ENCODE results near the gene LILRB5.
"Not testable (repeated sequence)": the region's sequence is repeated elsewhere in the genome, so short reads cannot be mapped to it uniquely, and the experiment has no call there.

Gene LILRB5

DNA sequence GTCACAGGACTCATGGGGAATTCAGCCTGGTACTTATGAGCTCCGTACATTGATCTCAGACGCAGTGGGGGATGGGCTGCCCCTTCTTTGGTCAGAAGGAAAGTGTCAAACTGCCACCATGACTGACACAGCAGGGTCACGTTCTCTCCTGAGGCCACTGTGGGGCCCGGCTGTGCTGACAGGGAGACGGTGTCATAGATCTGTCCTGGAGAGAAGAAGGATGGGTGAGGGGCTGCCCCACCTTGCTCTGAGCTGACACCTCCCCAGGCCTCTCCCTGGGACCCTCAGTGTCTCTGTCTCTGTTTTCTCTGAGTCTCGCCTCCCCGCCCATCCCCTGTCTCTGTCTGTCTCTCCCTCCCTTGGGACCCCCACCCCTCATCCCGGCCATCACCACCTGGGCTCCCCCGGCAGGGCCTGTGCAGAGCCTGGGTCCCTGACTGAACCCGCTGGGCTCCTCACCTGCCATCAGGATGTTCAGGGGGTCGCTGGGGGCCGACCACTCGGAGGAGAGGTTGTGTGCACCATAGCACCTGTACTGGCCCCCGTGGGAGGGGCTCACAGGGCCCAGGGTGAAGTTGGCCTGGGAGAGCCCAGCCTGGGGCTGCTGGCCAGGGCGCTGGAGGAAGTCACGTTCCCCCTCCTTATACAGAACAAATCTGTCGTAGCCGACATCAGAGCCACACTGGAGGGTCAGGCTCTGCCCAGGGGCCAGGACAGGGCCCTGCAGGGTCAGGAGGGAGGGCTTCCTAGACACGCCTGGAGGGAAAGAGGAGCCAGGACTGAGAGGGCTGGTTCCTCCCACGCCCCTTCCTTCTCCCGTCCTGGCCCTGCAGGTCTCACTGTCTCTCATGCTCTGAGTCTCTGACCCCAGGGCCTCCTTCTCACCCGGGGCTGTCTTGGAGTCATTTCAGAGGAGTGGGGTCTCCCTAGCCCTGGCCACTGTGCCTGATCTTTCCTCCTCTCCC lies 16.4 kb downstream of the LILRB5 start:
- not testable (repeated sequence) for H3K4me1 ChIP-seq (ENCODE audit: control insufficient read depth in 2 of 2, insufficient read depth in 1 of 2, low read depth in 1 of 2, low read length in 2 of 2); H3K4me3 ChIP-seq (ENCODE audit: low read length in 2 of 2); H2AFZ ChIP-seq (ENCODE audit: low read length); H2BK5ac ChIP-seq (ENCODE audit: low read length); H3K4me2 ChIP-seq (ENCODE audit: insufficient read depth, low read length, poor library complexity, severe bottlenecking); H2BK120ac ChIP-seq (ENCODE audit: low read depth, low read length); H3K9me3 ChIP-seq (replicated peaks in 1 of 2; ENCODE audit: control insufficient read depth in 2 of 2, insufficient read depth in 1 of 2, low read depth in 1 of 2, low read length in 2 of 2); H3K36me3 ChIP-seq (replicated peaks in 1 of 2; ENCODE audit: control insufficient read depth in 2 of 2, insufficient read depth in 2 of 2, low read length in 2 of 2); DNase-seq (ENCODE audit: low spot score); H3K4ac ChIP-seq (ENCODE audit: low read length); H3K18ac ChIP-seq (ENCODE audit: low read length); H3K79me1 ChIP-seq (ENCODE audit: low read depth, low read length); H3K14ac ChIP-seq (ENCODE audit: low read length); H2AK5ac ChIP-seq (ENCODE audit: low read depth, low read length); H3K9ac ChIP-seq (ENCODE audit: low read depth, low read length, poor library complexity); H4K8ac ChIP-seq (ENCODE audit: low read depth, low read length); H2BK15ac ChIP-seq (ENCODE audit: low read length); H3K27ac ChIP-seq (replicated peaks; ENCODE audit: low read length); H4K91ac ChIP-seq (ENCODE audit: low read depth, low read length, poor library complexity); H3K23ac ChIP-seq (ENCODE audit: low read depth, low read length, poor library complexity); H2BK12ac ChIP-seq (ENCODE audit: low read length)
- peaks cover 0 to 10% (median 0%) of the 10 kb centered on the region in 3 experiments for H3K27me3 ChIP-seq (ENCODE audit: control insufficient read depth in 3 of 3, insufficient read depth in 3 of 3, low read depth in 1 of 3, low read length in 3 of 3)
- WGBS, 2 donors (ENCODE audit: extremely low coverage in 2 of 2, insufficient read length in 2 of 2, insufficient replicate concordance in 1 of 2), result no CpG with 5 or more reads among the region's 22 CpGs

- H3K36me3 ChIP-seq (replicated peaks in 1 of 2; ENCODE audit: control insufficient read depth in 2 of 2, insufficient read depth in 2 of 2, low read length in 2 of 2); H3K4me1 ChIP-seq (ENCODE audit: control insufficient read depth in 2 of 2, insufficient read depth in 1 of 2, low read depth in 1 of 2, low read length in 2 of 2); H2BK12ac ChIP-seq (ENCODE audit: low read length); H2BK5ac ChIP-seq (ENCODE audit: low read length); H3K14ac ChIP-seq (ENCODE audit: low read length); H3K9me3 ChIP-seq (replicated peaks in 1 of 2; ENCODE audit: control insufficient read depth in 2 of 2, insufficient read depth in 1 of 2, low read depth in 1 of 2, low read length in 2 of 2); H3K79me1 ChIP-seq (ENCODE audit: low read depth, low read length); H3K4me3 ChIP-seq (ENCODE audit: low read length in 2 of 2); H2BK120ac ChIP-seq (ENCODE audit: low read depth, low read length); DNase-seq (ENCODE audit: low spot score); H4K8ac ChIP-seq (ENCODE audit: low read depth, low read length); H2BK15ac ChIP-seq (ENCODE audit: low read length); H3K4ac ChIP-seq (ENCODE audit: low read length); H3K9ac ChIP-seq (ENCODE audit: low read depth, low read length, poor library complexity); H2AFZ ChIP-seq (ENCODE audit: low read length); H3K4me2 ChIP-seq (ENCODE audit: insufficient read depth, low read length, poor library complexity, severe bottlenecking); H3K27ac ChIP-seq (replicated peaks; ENCODE audit: low read length); H4K91ac ChIP-seq (ENCODE audit: low read depth, low read length, poor library complexity): not testable (repeated sequence)
- Histone ChIP-seq H3K18ac (ENCODE audit: low read length) (peak overlapping the region; percentile 19), H2AK5ac (ENCODE audit: low read depth, low read length) (peak overlapping the region; percentile 63), H3K23ac (ENCODE audit: low read depth, low read length, poor library complexity) (peak overlapping the region; percentile 10), H3K27me3 (ENCODE audit: control insufficient read depth in 3 of 3, insufficient read depth in 3 of 3, low read depth in 1 of 3, low read length in 3 of 3) (peaks cover 0 to 10% (median 0%) of the 10 kb centered on the region in 3 experiments)
- no CpG with 5 or more reads among the region's 21 CpGs for WGBS, 2 donors (ENCODE audit: extremely low coverage in 2 of 2, insufficient read length in 2 of 2, insufficient replicate concordance in 1 of 2)
Observed at GRCh38 chr19:54239491-54240371, 17.3 kb downstream of the LILRB5 start.

DNA sequence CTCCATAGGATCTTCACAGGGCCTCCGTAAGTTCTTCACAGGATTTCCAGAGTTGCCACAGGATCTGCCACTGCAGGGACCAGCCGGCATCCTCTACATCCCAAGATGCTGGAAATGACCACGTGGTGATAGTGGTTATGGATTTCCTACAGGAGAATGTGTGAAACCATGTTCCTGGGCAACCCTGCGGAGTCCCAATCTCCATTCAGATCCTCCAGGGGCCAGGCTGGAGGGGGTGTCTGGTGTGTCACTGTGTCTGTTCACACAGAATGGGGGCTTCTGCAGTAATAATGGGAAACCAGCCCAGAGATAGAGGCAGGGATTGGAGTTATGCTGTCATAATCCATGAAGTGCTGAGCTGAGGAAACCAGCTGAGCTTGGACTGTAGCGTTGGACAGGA lies 23.1 kb downstream of the LILRB5 start:
- no peak overlapping the region for H3K4me3 ChIP-seq (ENCODE audit: low read length in 2 of 2)
- H4K91ac ChIP-seq (ENCODE audit: low read depth, low read length, poor library complexity), result no peak overlapping the region
- H3K14ac ChIP-seq (ENCODE audit: low read length), result no peak overlapping the region
- H2BK5ac ChIP-seq (ENCODE audit: low read length), result no peak overlapping the region
- peaks cover 0 to 9% (median 0%) of the 10 kb centered on the region in 3 experiments for H3K27me3 ChIP-seq (ENCODE audit: control insufficient read depth in 3 of 3, insufficient read depth in 3 of 3, low read depth in 1 of 3, low read length in 3 of 3)
- no peak overlapping the region for H3K4ac ChIP-seq (ENCODE audit: low read length)
- H4K8ac ChIP-seq (ENCODE audit: low read depth, low read length), result no peak overlapping the region
- H2BK120ac ChIP-seq (ENCODE audit: low read depth, low read length), result no peak overlapping the region
- H2BK12ac ChIP-seq (ENCODE audit: low read length), result no peak overlapping the region
- no peak overlapping the region for H3K27ac ChIP-seq (replicated peaks; ENCODE audit: low read length)
- H3K4me2 ChIP-seq (ENCODE audit: insufficient read depth, low read length, poor library complexity, severe bottlenecking), result no peak overlapping the region
- H2AK5ac ChIP-seq (ENCODE audit: low read depth, low read length), result no peak overlapping the region
- no peak overlapping the region for H2BK15ac ChIP-seq (ENCODE audit: low read length)
- WGBS, 2 donors (ENCODE audit: extremely low coverage in 2 of 2, insufficient read length in 2 of 2, insufficient replicate concordance in 1 of 2), result no CpG with 5 or more reads among the region's 5 CpGs
- no peak overlapping the region for H3K9ac ChIP-seq (ENCODE audit: low read depth, low read length, poor library complexity)
- peaks cover 5% of the 10 kb centered on the region in 2 donors for H3K9me3 ChIP-seq (replicated peaks in 1 of 2; ENCODE audit: control insufficient read depth in 2 of 2, insufficient read depth in 1 of 2, low read depth in 1 of 2, low read length in 2 of 2)
- H3K4me1 ChIP-seq (ENCODE audit: control insufficient read depth in 2 of 2, insufficient read depth in 1 of 2, low read depth in 1 of 2, low read length in 2 of 2), result peaks cover 0 to 2% of the 10 kb centered on the region in 2 donors
- H2AFZ ChIP-seq (ENCODE audit: low read length), result no peak overlapping the region
- H3K36me3 ChIP-seq (replicated peaks in 1 of 2; ENCODE audit: control insufficient read depth in 2 of 2, insufficient read depth in 2 of 2, low read length in 2 of 2), result no peaks in the 10 kb centered on the region
- no peak overlapping the region for H3K18ac ChIP-seq (ENCODE audit: low read length)
- H3K23ac ChIP-seq (ENCODE audit: low read depth, low read length, poor library complexity), result no peak overlapping the region
- H3K79me1 ChIP-seq (ENCODE audit: low read depth, low read length), result no peaks in the 10 kb centered on the region
- no peak for DNase-seq (ENCODE audit: low spot score)
